ENCODE measurements around the gene VIP.

VIP gene

GRCh38 chr6:152765331-152765730 is 14.7 kb downstream of the VIP start:
- intact Hi-C loops (cut with DNase I; ENCODE audit: low total_unique reads): no loop called here
- no peaks in the 10 kb centered on the region for H3K9me3 ChIP-seq
- no peak for DNase-seq
- H3K4me3 ChIP-seq: no peak overlapping the region
- H3K4me1 ChIP-seq: no peaks in the 10 kb centered on the region
- no peak overlapping the region for H3K27ac ChIP-seq
- H3K36me3 ChIP-seq: no peaks in the 10 kb centered on the region
- TF ChIP-seq CTCF (IDR thresholded peaks at IDR 0.05): no peak
- H3K27me3 ChIP-seq: no peaks in the 10 kb centered on the region

- Histone ChIP-seq H3K27me3 (no peaks in the 10 kb centered on the region), H3K36me3 (no peaks in the 10 kb centered on the region), H3K9me3 (no peaks in the 10 kb centered on the region), H3K27ac (no peak overlapping the region), H3K4me3 (no peak overlapping the region), H3K4me1 (no peaks in the 10 kb centered on the region)
- intact Hi-C loops (cut with DNase I; ENCODE audit: low total_unique reads): no loop called here
- no peak for TF ChIP-seq CTCF (IDR thresholded peaks at IDR 0.05)
- no peak for DNase-seq
Measured at GRCh38 chr6:152769159-152769558, 18.6 kb downstream of the VIP start.

GRCh38 chr6:152769993-152770392 is 19.4 kb downstream of the VIP start:
- H3K27ac ChIP-seq: no peak overlapping the region
- no peaks in the 10 kb centered on the region for H3K36me3 ChIP-seq
- no peaks in the 10 kb centered on the region for H3K27me3 ChIP-seq
- no peaks in the 10 kb centered on the region for H3K4me1 ChIP-seq
- intact Hi-C loops (cut with DNase I; ENCODE audit: low total_unique reads): no loop called here
- no peaks in the 10 kb centered on the region for H3K9me3 ChIP-seq
- H3K4me3 ChIP-seq: no peak overlapping the region
- no peak for TF ChIP-seq CTCF (IDR thresholded peaks at IDR 0.05)
- no peak for DNase-seq

- intact Hi-C loops (cut with DNase I; ENCODE audit: low total_unique reads): no loop called here
Measured at GRCh38 chr6:152771061-152771687, 20.6 kb downstream of the VIP start.

GRCh38 chr6:152775428-152775827 is 24.8 kb downstream of the VIP start:
- Histone ChIP-seq H3K27me3 (no peaks in the 10 kb centered on the region), H3K36me3 (no peaks in the 10 kb centered on the region), H3K9me3 (no peaks in the 10 kb centered on the region), H3K4me3 (no peak overlapping the region), H3K27ac (no peak overlapping the region), H3K4me1 (no peaks in the 10 kb centered on the region)
- no peak for DNase-seq
- no peak for TF ChIP-seq CTCF (IDR thresholded peaks at IDR 0.05)
- intact Hi-C loops (cut with DNase I; ENCODE audit: low total_unique reads): no loop called here

More at GRCh38 chr6:152771061-152771687, 20.6 kb downstream of the VIP start:
- Histone ChIP-seq H3K27ac (no peak overlapping the region), H3K9me3 (no peaks in the 10 kb centered on the region), H3K27me3 (no peaks in the 10 kb centered on the region), H3K36me3 (no peaks in the 10 kb centered on the region), H3K4me1 (no peaks in the 10 kb centered on the region), H3K4me3 (no peak overlapping the region)
- DNase-seq: no peak
- TF ChIP-seq CTCF (IDR thresholded peaks at IDR 0.05): no peak

GRCh38 chr6:152776833-152777232 is 26.2 kb downstream of the VIP start:
- Histone ChIP-seq H3K9me3 (no peaks in the 10 kb centered on the region), H3K4me1 (no peaks in the 10 kb centered on the region), H3K27me3 (no peaks in the 10 kb centered on the region), H3K36me3 (no peaks in the 10 kb centered on the region), H3K27ac (no peak overlapping the region), H3K4me3 (no peak overlapping the region)
- no peak for DNase-seq
- intact Hi-C loops (cut with DNase I; ENCODE audit: low total_unique reads): no loop called here
- TF ChIP-seq CTCF (IDR thresholded peaks at IDR 0.05): no peak

Data from tibial artery (tissue), 4 donors.